PC-9 (cell line): ENCODE measurements around the gene SPSB2. TPM values are rescaled to one million over a fixed set of nuclear protein-coding genes. Genes with fewer than 3 reads are reported as not detected.
"Not testable (repeated sequence)": the region's sequence is repeated elsewhere in the genome, so short reads cannot be mapped to it uniquely, and the experiment has no call there.

Experiments
- BruUV-seq: library from RNA; stranded (reverse); fragments of 400-500 nt; replicated peaks from 2 replicates; lab custom pipeline; 2021; lab: Mats Ljungman, UMichigan
- CTCF ChIA-PET: fragments of 300-600 bp; sonication (Branson Sonifier 250); formaldehyde crosslinking; loops from one replicate; lab custom pipeline; 2022; ENCODE audit warnings: antibody characterized with exemption; lab: Charles Lee
- POLR2A ChIA-PET: fragments of 300-600 bp; sonication (Branson Sonifier 250); formaldehyde crosslinking; loops from one replicate; lab custom pipeline; 2022; ENCODE audit warnings: antibody characterized with exemption; ENCODE audit not compliant: unreplicated experiment; lab: Charles Lee
- DNase-seq, 2 experiments: peaks; one replicate each; pipeline versions ENCODE4 v3.0.0 to v3.0.0-alpha.2; 2015 to 2022; ENCODE audit warnings: mixed read lengths in 1 of 2
- H2AFZ ChIP-seq: fragments of 200-600 bp; sonication (generic); 2 replicates; pipeline ENCODE4 v1.8.1; 2017; ENCODE audit warnings: antibody characterized with exemption
- H3F3A ChIP-seq: fragments of 200-600 bp; sonication (generic); 2 replicates; pipeline ENCODE4 v1.8.1; 2017; ENCODE audit warnings: antibody characterized with exemption, mild to moderate bottlenecking, low read depth; ENCODE audit not compliant: insufficient read depth
- H3K27ac ChIP-seq: fragments of 200-600 bp; sonication (generic); 2 replicates; pipeline ENCODE4 v1.6.1; 2016; ENCODE audit warnings: mixed run types
- H3K27me3 ChIP-seq: fragments of 200-600 bp; sonication (generic); 2 replicates; pipeline ENCODE4 v1.6.1; 2016; ENCODE audit warnings: low read depth, mixed run types; ENCODE audit not compliant: insufficient read depth
- H3K36me3 ChIP-seq: fragments of 200-600 bp; sonication (generic); 2 replicates; pipeline ENCODE4 v1.6.1; 2016; ENCODE audit warnings: low read depth, mixed run types
- H3K4me1 ChIP-seq: fragments of 200-600 bp; sonication (generic); replicated peaks from 2 replicates; pipeline ENCODE4 v1.6.1; 2016; ENCODE audit warnings: mixed run types; ENCODE audit not compliant: insufficient read depth
- H3K4me2 ChIP-seq: fragments of 200-600 bp; sonication (generic); 2 replicates; pipeline ENCODE4 v1.6.1; 2017; ENCODE audit warnings: mixed run types
- H3K4me3 ChIP-seq: fragments of 200-600 bp; sonication (generic); 2 replicates; pipeline ENCODE4 v1.6.1; 2016; ENCODE audit warnings: mixed run types
- H3K79me2 ChIP-seq: fragments of 200-600 bp; sonication (generic); 2 replicates; pipeline ENCODE4 v1.6.1; 2017; ENCODE audit warnings: low read depth, mixed run types
- H3K9me2 ChIP-seq: fragments of 200-600 bp; sonication (generic); 2 replicates; pipeline ENCODE4 v1.8.1; 2017; ENCODE audit warnings: mild to moderate bottlenecking; ENCODE audit not compliant: insufficient read depth
- H3K9me3 ChIP-seq: fragments of 200-600 bp; sonication (generic); 2 replicates; pipeline ENCODE4 v1.8.1; 2016; ENCODE audit warnings: low read depth; ENCODE audit not compliant: insufficient read depth
- H4K20me1 ChIP-seq: fragments of 200-600 bp; sonication (generic); 2 replicates; pipeline ENCODE4 v1.8.1; 2017; ENCODE audit not compliant: insufficient read depth
- EZH2 ChIP-seq: fragments of 200-600 bp; sonication (generic); IDR thresholded peaks from 2 replicates; pipeline ENCODE4 v1.8.0; 2017; ENCODE audit warnings: antibody characterized with exemption, low read depth
- intact Hi-C: fragments of 100-400 bp; cut with micrococcal nuclease; formaldehyde crosslinking; loops from one replicate; pipeline ENCODE4 v1.10.0; 2022; ENCODE audit not compliant: unreplicated experiment
- total RNA-seq: library from RNA; stranded (reverse); gene quantifications from 2 replicates; pipeline ENCODE4 v1.2.3, GENCODE V29; 2021
- TF ChIP-seq, protein P1 (sequence below): fragments of 200-600 bp; sonication (generic); conservative IDR thresholded peaks from 2 replicates; pipeline ENCODE4 v1.6.1; 2017; ENCODE audit warnings: mixed run types, antibody characterized with exemption, mild to moderate bottlenecking, moderate library complexity

The SPSB2 gene
- total RNA-seq, 1 experiment from 2014 or later = 28.9 TPM

DNA sequence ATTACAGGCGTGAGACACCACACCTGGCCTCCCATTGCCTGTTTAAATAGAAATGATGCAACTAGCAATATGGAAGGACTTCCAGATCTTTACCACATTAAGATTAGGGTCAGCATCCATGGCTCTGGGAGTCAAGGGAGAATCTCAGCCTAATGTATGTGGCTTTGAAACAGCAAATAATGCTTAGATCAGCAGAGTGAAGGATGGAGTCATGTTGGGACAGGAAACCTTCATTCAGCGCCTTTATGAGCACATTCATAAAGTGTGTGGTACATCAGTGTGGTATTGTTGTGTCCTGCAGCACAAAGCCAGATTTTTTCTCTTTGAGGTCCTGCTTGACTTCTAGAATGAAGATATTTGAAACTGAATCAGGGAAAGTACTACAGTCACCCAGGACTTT is 15.3 kb upstream of the SPSB2 start:
- Histone ChIP-seq H3K27ac (no peak overlapping the region), H3K9me2 (no peaks in the 10 kb centered on the region), H3K4me1 (peaks cover 15% of the 10 kb centered on the region), H3K27me3 (no peaks in the 10 kb centered on the region), H2AFZ (no peak overlapping the region), H3F3A (peaks cover 12% of the 10 kb centered on the region; the same call in 1 of the 2 replicates), H3K79me2 (no peaks in the 10 kb centered on the region), H3K36me3 (no peaks in the 10 kb centered on the region), H3K4me3 (no peak overlapping the region), H3K4me2 (no peak overlapping the region), H3K9me3 (no peaks in the 10 kb centered on the region), H4K20me1 (no peaks in the 10 kb centered on the region)
- ChIA-PET POLR2A (interaction anchor here (0.6 kb wide), 1 partner anchor 14 kb away, joined by 3 read pairs; no protein-coding TSS in a partner anchor), CTCF (no interaction called here)
- intact Hi-C loops = no loop called here
- no TSS peak for BruUV-seq
- no peak for DNase-seq
- TF ChIP-seq, protein P1, sequence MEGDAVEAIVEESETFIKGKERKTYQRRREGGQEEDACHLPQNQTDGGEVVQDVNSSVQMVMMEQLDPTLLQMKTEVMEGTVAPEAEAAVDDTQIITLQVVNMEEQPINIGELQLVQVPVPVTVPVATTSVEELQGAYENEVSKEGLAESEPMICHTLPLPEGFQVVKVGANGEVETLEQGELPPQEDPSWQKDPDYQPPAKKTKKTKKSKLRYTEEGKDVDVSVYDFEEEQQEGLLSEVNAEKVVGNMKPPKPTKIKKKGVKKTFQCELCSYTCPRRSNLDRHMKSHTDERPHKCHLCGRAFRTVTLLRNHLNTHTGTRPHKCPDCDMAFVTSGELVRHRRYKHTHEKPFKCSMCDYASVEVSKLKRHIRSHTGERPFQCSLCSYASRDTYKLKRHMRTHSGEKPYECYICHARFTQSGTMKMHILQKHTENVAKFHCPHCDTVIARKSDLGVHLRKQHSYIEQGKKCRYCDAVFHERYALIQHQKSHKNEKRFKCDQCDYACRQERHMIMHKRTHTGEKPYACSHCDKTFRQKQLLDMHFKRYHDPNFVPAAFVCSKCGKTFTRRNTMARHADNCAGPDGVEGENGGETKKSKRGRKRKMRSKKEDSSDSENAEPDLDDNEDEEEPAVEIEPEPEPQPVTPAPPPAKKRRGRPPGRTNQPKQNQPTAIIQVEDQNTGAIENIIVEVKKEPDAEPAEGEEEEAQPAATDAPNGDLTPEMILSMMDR = no peak
- no peak for TF ChIP-seq EZH2

DNA sequence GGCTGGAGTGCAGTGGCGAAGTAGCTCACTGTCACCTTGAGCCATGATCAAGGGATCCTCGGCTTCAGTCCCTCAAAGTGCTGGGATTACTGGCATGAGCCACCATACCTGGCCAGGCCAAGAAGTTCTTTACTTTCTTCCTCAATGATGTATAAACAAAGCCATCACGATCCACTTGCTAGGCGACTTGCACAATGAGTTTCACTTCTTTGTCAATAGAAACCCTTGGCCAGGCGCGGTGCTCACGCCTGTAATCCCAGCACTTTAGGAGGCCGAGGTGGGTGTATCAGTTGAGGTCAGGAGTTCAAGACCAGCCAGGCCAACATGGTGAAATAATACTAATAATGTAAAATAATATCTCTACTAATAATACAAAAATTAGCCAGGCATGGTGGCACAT is 14.4 kb upstream of the SPSB2 start:
- no peak for DNase-seq
- Histone ChIP-seq H3K27me3 (no peaks in the 10 kb centered on the region), H3F3A (peaks cover 12% of the 10 kb centered on the region; the same call in 1 of the 2 replicates), H3K27ac (no peak overlapping the region), H3K4me2 (no peak overlapping the region), H4K20me1 (no peaks in the 10 kb centered on the region), H3K79me2 (no peaks in the 10 kb centered on the region), H3K36me3 (no peaks in the 10 kb centered on the region), H2AFZ (no peak overlapping the region), H3K4me3 (no peak overlapping the region), H3K9me2 (no peaks in the 10 kb centered on the region), H3K4me1 (peaks cover 15% of the 10 kb centered on the region), H3K9me3 (no peaks in the 10 kb centered on the region)
- no TSS peak for BruUV-seq
- TF ChIP-seq, protein P1 = no peak
- TF ChIP-seq EZH2 = no peak
- intact Hi-C loops = no loop called here
- CTCF ChIA-PET = interaction anchor here (0.6 to 1.1 kb wide), 2 partner anchors 18 to 198 kb away, joined by 5 to 8 read pairs; partner anchors contain the start of gene ZNF384
- POLR2A ChIA-PET = no interaction called here

DNA sequence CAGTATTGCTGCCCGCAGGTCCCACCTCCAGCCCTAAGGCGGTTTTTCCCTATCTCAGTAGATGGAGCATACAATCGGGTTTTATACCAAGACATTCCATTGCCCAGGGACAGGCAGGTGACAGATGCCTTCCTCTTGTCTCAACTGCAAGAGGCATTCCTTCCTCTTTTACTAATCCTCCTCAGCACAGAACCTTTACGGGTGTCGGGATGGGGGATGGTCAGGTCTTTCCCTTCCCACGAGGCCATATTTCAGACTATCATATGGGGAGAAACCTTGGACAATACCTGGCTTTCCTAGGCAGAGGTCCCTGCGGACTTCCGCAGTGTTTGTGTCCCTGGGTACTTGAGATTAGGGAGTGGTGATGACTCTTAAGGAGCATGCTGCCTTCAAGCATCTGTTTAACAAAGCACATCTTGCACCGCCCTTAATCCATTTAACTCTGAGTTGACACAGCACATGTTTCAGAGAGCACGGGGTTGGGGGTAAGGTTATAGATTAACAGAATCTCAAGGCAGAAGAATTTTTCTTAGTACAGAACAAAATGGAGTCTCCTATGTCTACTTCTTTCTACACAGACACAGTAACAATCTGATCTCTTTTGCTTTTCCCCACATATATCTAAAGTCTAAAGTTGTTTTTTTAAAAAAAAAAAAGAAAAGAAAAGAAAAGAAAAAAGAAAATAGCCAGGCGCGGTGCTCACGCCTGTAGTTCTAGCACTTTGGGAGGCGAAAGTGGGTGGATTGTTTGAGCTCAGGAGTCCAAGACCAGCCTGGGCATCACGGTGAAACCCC is 13.3 kb upstream of the SPSB2 start:
- H3K9me3 ChIP-seq, POLR2A ChIA-PET, intact Hi-C loops, H3K36me3 ChIP-seq, H3K4me3 ChIP-seq, H3K27ac ChIP-seq, H3K4me1 ChIP-seq, BruUV-seq, H3K27me3 ChIP-seq, H4K20me1 ChIP-seq, H2AFZ ChIP-seq, H3K9me2 ChIP-seq, H3K4me2 ChIP-seq, H3K79me2 ChIP-seq: not testable (repeated sequence)
- CTCF ChIA-PET = interaction anchor here (0.6 to 1.1 kb wide), 4 partner anchors 17 to 705 kb away, joined by 3 to 8 read pairs (median 4); no protein-coding TSS in a partner anchor
- peaks cover 12% of the 10 kb centered on the region; the same call in 1 of the 2 replicates for H3F3A ChIP-seq
- DNase-seq = peak in 1 of 2 experiments; percentile 44
